HEK293 (cell line): Measurements from ENCODE around the gene RAB11FIP5.
"Not testable (repeated sequence)": the region's sequence is repeated elsewhere in the genome, so short reads cannot be mapped to it uniquely, and the experiment has no call there.

Source experiments
- CTCF ChIA-PET: fragments of 350-600 bp; formaldehyde crosslinking; extraction: SDS; loops from one replicate; lab custom pipeline; 2021; ENCODE audit warnings: antibody characterized with exemption; lab: Yijun Ruan, JAX
- POLR2A ChIA-PET: fragments of 300-600 bp; formaldehyde crosslinking; extraction: SDS; loops from one replicate; lab custom pipeline; 2020; ENCODE audit warnings: antibody characterized with exemption, inconsistent platforms; lab: Yijun Ruan, JAX
- H3K27ac ChIP-seq: fragments of 200-500 bp; sonication (Bioruptor generic); 2 replicates; pipeline ENCODE4 v1.5.1; 2014; ENCODE audit warnings: low read depth, low read length, control low read depth, inconsistent platforms; ENCODE audit errors: extremely low read depth
- H3K36me3 ChIP-seq, 2 experiments: fragments of 200-500 bp in 1 of 2; sonication (Bioruptor generic) in 1 of 2; 1 replicate in 1 of 2; 2 replicates in 1 of 2; pipeline ENCODE4 v1.5.1; 2014 to 2017; ENCODE audit warnings: inconsistent platforms in 2 of 2, low read length in 2 of 2; ENCODE audit not compliant: control insufficient read depth in 2 of 2, insufficient read depth in 1 of 2
- H3K4me1 ChIP-seq: fragments of 200-500 bp; sonication (Bioruptor generic); 2 replicates; pipeline ENCODE4 v1.5.1; 2014; ENCODE audit warnings: mild to moderate bottlenecking, low read length, inconsistent platforms; ENCODE audit not compliant: control insufficient read depth, insufficient read depth
- H3K4me3 ChIP-seq: 2 replicates; pipeline ENCODE4 v1.5.1; 2011; ENCODE audit warnings: low read depth, mild to moderate bottlenecking, control low read depth, low read length, moderate library complexity
- H3K9me3 ChIP-seq: fragments of 200-500 bp; sonication (Bioruptor generic); 2 replicates; pipeline ENCODE4 v1.5.1; 2014; ENCODE audit warnings: low read depth, low read length, inconsistent platforms; ENCODE audit not compliant: control insufficient read depth, insufficient read depth
- ELK4 ChIP-seq: IDR thresholded peaks from 2 replicates; pipeline ENCODE4 v1.6.1; 2011; ENCODE audit warnings: mild to moderate bottlenecking, low read depth, low read length, borderline replicate concordance
- KLF17 ChIP-seq: fragments of 450-650 bp; formaldehyde crosslinking; IDR thresholded peaks from 2 replicates; pipeline ENCODE4 v1.5.1; 2016; ENCODE audit warnings: missing biosample characterization, missing genetic modification characterization
- REPIN1 ChIP-seq: fragments of 450-650 bp; formaldehyde crosslinking; IDR thresholded peaks from 2 replicates; pipeline ENCODE4 v1.5.1; 2017; ENCODE audit warnings: missing biosample characterization, missing genetic modification characterization, low read depth
- SETDB1 ChIP-seq: IDR thresholded peaks from one replicate; pipeline ENCODE4 v1.6.1; 2017; ENCODE audit warnings: mild to moderate bottlenecking, low read length, moderate library complexity, mixed read lengths; ENCODE audit not compliant: insufficient read length
- SP3 ChIP-seq: fragments of 450-650 bp; formaldehyde crosslinking; IDR thresholded peaks from 2 replicates; pipeline ENCODE4 v1.5.1; 2016; ENCODE audit warnings: missing biosample characterization, missing genetic modification characterization
- ZBTB1 ChIP-seq: fragments of 450-650 bp; formaldehyde crosslinking; IDR thresholded peaks from 2 replicates; pipeline ENCODE4 v1.5.1; 2016; ENCODE audit warnings: missing biosample characterization, missing genetic modification characterization
- ZNF16 ChIP-seq: fragments of 450-650 bp; formaldehyde crosslinking; IDR thresholded peaks from 2 replicates; pipeline ENCODE4 v1.5.1; 2016; ENCODE audit warnings: low read depth, missing biosample characterization, missing genetic modification characterization
- ZNF211 ChIP-seq: fragments of 450-650 bp; formaldehyde crosslinking; IDR thresholded peaks from 2 replicates; pipeline ENCODE4 v1.5.1; 2016; ENCODE audit warnings: low read depth, missing biosample characterization, missing genetic modification characterization
- ZNF335 ChIP-seq: fragments of 450-650 bp; formaldehyde crosslinking; conservative IDR thresholded peaks from 2 replicates; pipeline ENCODE4 v1.5.1; 2016; ENCODE audit warnings: missing biosample characterization, missing genetic modification characterization
- ZNF354C ChIP-seq: fragments of 450-650 bp; formaldehyde crosslinking; IDR thresholded peaks from 2 replicates; pipeline ENCODE4 v1.5.1; 2016; ENCODE audit warnings: missing biosample characterization, missing genetic modification characterization, low read depth, borderline replicate concordance
- ZNF433 ChIP-seq: fragments of 450-650 bp; formaldehyde crosslinking; IDR thresholded peaks from 2 replicates; pipeline ENCODE4 v1.5.1; 2016; ENCODE audit warnings: missing biosample characterization, missing genetic modification characterization, low read depth
- ZNF610 ChIP-seq: fragments of 450-650 bp; formaldehyde crosslinking; IDR thresholded peaks from 2 replicates; pipeline ENCODE4 v1.5.1; 2016; ENCODE audit warnings: missing biosample characterization, missing genetic modification characterization, borderline replicate concordance
- ZNF626 ChIP-seq: fragments of 450-650 bp; sonication (Bioruptor Pico); formaldehyde crosslinking; IDR thresholded peaks from 2 replicates; pipeline ENCODE4 v1.5.1; 2018; ENCODE audit warnings: missing biosample characterization, missing genetic modification characterization, inconsistent platforms
- ZNF629 ChIP-seq: fragments of 450-650 bp; formaldehyde crosslinking; IDR thresholded peaks from 2 replicates; pipeline ENCODE4 v1.5.1; 2017; ENCODE audit warnings: missing biosample characterization, missing genetic modification characterization
- ZNF701 ChIP-seq: fragments of 450-650 bp; formaldehyde crosslinking; IDR thresholded peaks from 2 replicates; pipeline ENCODE4 v1.5.1; 2016; ENCODE audit warnings: missing biosample characterization, missing genetic modification characterization
- ZNF76 ChIP-seq: fragments of 450-650 bp; formaldehyde crosslinking; IDR thresholded peaks from 2 replicates; pipeline ENCODE4; 2016; ENCODE audit warnings: low read depth, missing biosample characterization, missing genetic modification characterization, borderline replicate concordance
- ZNF791 ChIP-seq: fragments of 450-650 bp; formaldehyde crosslinking; IDR thresholded peaks from 2 replicates; pipeline ENCODE4 v1.5.1; 2016; ENCODE audit warnings: missing biosample characterization, missing genetic modification characterization
- ZSCAN30 ChIP-seq: fragments of 450-650 bp; IDR thresholded peaks from 2 replicates; pipeline ENCODE4 v1.5.1; 2018; ENCODE audit warnings: missing biosample characterization, mild to moderate bottlenecking, missing genetic modification characterization, moderate library complexity
- TF ChIP-seq, protein P1 (sequence below): fragments of 450-650 bp; formaldehyde crosslinking; IDR thresholded peaks from 2 replicates; pipeline ENCODE4 v1.5.1; 2016; ENCODE audit warnings: missing biosample characterization, missing genetic modification characterization, low read depth
- TF ChIP-seq, protein P2 (sequence below): fragments of 450-650 bp; IDR thresholded peaks from 2 replicates; pipeline ENCODE4 v1.5.1; 2018; ENCODE audit warnings: missing biosample characterization, missing genetic modification characterization
- TF ChIP-seq, protein P3 (sequence below): fragments of 450-650 bp; formaldehyde crosslinking; IDR thresholded peaks from 2 replicates; pipeline ENCODE4; 2016; ENCODE audit warnings: missing biosample characterization, missing genetic modification characterization

Gene RAB11FIP5

DNA sequence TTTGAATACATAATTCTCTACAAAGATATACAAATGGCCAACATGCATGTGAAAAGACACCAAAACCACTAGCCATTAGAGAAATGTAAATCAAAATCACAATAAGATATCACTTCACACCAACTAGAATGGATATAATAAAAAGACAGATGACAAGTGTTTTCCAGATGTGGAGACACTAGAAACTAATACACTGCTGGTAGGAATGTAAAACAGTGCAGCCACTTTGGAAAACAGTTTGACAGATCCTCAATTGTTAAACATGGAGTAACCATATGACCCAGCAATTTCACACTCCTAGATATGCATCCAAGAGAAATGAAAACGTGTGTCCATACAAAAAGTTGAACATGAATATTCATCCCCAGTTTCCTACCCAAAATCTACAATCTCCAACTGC, 9.8 kb upstream of the RAB11FIP5 start:
- no peaks in the 10 kb centered on the region for H3K36me3 ChIP-seq
- POLR2A ChIA-PET, result no interaction called here
- H3K4me1 ChIP-seq, result no peaks in the 10 kb centered on the region

GRCh38 chr2:73119611-73120239, 7.0 kb upstream of the RAB11FIP5 start:
- ChIA-PET POLR2A (interaction anchor here (0.6 kb wide), 1 partner anchor 13 kb away, joined by 6 read pairs; no protein-coding TSS in a partner anchor), CTCF (interaction anchor here (0.6 to 2.1 kb wide), 2 partner anchors 9 to 27 kb away, joined by 3 to 5 read pairs; no protein-coding TSS in a partner anchor)
- not testable (repeated sequence) for H3K9me3 ChIP-seq, H3K4me3 ChIP-seq, H3K4me1 ChIP-seq, H3K27ac ChIP-seq, H3K36me3 ChIP-seq

More for the DNA sequence above, 9.8 kb upstream of the RAB11FIP5 start:
- no peak overlapping the region for H3K4me3 ChIP-seq
- no peak for TF ChIP-seq ZBTB1
- TF ChIP-seq ZNF610, result no peak
- TF ChIP-seq ZNF354C, result no peak
- no peak for TF ChIP-seq ZNF626
- no peak for TF ChIP-seq ZNF76
- no peak for TF ChIP-seq ZSCAN30 (tag by site-specific recombination)
- no peak for TF ChIP-seq ZNF701 (tag by site-specific recombination)
- no peak for TF ChIP-seq ZNF791 (tag by site-specific recombination)
- TF ChIP-seq SP3, result no peak
- no peak for TF ChIP-seq ZNF433 (tag by site-specific recombination)
- TF ChIP-seq REPIN1 (tag by site-specific recombination), result no peak
- no peak for TF ChIP-seq SETDB1
- TF ChIP-seq ZNF629 (tag by site-specific recombination), result no peak
- no peak overlapping the region for H3K27ac ChIP-seq
- CTCF ChIA-PET, result no interaction called here
- no peaks in the 10 kb centered on the region for H3K9me3 ChIP-seq

DNA sequence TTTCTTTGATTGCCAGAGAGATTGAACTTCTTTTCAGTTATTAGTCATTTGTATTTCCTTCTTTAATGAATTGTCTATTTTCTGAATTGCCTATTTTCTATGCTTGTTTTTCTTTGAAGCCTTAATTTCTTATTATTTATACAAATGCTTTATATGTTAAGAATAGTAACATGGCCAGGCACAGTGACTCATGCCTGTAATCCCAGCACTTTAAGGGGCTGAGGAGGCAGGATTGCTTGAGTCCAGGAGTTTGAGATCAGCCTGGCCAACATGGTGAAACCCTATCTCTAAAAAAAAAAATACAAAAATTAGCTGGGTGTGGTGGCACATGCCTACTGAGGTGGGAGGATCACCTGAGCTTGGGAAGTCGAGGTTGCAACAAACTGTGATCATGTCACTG, 4.7 kb upstream of the RAB11FIP5 start:
- no peak for TF ChIP-seq ZNF211 (tag by site-specific recombination)
- 0 out of 2 replicates have a peak, but pooled peaks have one; percentile 14 for TF ChIP-seq ZNF335 (tag by site-specific recombination)
- Histone ChIP-seq H3K27ac (no peak overlapping the region), H3K4me1 (peaks cover 5% of the 10 kb centered on the region; the same call in 1 of the 2 replicates), H3K4me3 (no peak overlapping the region), H3K36me3 (no peaks in the 10 kb centered on the region), H3K9me3 (no peaks in the 10 kb centered on the region)
- CTCF ChIA-PET, result interaction anchor here (0.6 to 1.8 kb wide), 3 partner anchors 32 to 660 kb away, joined by 3 to 5 read pairs (median 3); no protein-coding TSS in a partner anchor
- POLR2A ChIA-PET, result no interaction called here

DNA sequence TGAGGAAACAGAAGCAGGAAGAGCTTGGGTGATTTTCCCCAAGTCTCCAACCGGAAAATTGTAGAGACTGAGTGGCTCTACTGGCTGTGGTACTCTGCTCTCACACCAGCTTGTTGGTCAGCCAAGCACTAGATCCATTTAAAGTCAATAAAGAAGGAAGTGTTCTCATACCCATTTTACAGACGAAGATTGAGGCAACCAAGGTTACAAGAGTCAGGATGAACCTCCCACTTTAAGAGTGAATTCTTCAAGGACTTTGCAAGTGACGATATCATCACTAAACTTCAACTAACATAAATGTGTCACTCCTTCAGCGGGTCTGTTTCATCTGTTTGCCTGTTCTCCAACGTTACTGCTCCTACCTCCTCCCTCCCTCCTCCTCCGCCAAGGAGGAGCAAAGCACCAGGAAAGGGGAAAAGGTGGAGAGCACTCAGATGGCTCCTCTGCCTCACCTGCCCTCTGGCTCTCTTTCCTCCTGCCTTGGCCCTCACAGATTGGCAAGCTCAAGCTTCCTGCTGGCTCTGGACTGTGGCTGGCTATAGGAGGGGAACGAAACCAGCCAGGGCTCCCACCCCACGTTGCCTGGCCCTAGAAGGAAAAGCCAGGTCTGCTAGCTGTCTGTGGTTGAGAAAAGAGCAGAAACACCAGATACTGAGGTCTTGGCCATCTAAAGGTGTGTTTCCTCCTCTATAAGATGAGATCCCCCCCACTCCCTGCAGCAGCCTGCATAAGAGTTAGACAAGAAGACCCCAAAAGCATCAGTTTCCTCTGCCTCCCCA, 3.6 kb upstream of the RAB11FIP5 start:
- POLR2A ChIA-PET, result no interaction called here
- CTCF ChIA-PET, result interaction anchor here (0.6 to 1.8 kb wide), 4 partner anchors 31 to 152 kb away, joined by 3 to 5 read pairs (median 3); no protein-coding TSS in a partner anchor
- Histone ChIP-seq H3K27ac (no peak overlapping the region), H3K36me3 (no peaks in the 10 kb centered on the region), H3K4me3 (no peak overlapping the region), H3K4me1 (peaks cover 5% of the 10 kb centered on the region; the same call in 1 of the 2 replicates), H3K9me3 (no peaks in the 10 kb centered on the region)
- TF ChIP-seq, protein P1, sequence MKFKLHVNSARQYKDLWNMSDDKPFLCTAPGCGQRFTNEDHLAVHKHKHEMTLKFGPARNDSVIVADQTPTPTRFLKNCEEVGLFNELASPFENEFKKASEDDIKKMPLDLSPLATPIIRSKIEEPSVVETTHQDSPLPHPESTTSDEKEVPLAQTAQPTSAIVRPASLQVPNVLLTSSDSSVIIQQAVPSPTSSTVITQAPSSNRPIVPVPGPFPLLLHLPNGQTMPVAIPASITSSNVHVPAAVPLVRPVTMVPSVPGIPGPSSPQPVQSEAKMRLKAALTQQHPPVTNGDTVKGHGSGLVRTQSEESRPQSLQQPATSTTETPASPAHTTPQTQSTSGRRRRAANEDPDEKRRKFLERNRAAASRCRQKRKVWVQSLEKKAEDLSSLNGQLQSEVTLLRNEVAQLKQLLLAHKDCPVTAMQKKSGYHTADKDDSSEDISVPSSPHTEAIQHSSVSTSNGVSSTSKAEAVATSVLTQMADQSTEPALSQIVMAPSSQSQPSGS (tag by site-specific recombination), result no peak
- TF ChIP-seq ZNF16 (tag by site-specific recombination) (no peak), KLF17 (no peak), ELK4 (no peak)
- TF ChIP-seq, protein P2, sequence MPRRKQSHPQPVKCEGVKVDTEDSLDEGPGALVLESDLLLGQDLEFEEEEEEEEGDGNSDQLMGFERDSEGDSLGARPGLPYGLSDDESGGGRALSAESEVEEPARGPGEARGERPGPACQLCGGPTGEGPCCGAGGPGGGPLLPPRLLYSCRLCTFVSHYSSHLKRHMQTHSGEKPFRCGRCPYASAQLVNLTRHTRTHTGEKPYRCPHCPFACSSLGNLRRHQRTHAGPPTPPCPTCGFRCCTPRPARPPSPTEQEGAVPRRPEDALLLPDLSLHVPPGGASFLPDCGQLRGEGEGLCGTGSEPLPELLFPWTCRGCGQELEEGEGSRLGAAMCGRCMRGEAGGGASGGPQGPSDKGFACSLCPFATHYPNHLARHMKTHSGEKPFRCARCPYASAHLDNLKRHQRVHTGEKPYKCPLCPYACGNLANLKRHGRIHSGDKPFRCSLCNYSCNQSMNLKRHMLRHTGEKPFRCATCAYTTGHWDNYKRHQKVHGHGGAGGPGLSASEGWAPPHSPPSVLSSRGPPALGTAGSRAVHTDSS (tag by site-specific recombination), result no peak
- TF ChIP-seq, protein P3, sequence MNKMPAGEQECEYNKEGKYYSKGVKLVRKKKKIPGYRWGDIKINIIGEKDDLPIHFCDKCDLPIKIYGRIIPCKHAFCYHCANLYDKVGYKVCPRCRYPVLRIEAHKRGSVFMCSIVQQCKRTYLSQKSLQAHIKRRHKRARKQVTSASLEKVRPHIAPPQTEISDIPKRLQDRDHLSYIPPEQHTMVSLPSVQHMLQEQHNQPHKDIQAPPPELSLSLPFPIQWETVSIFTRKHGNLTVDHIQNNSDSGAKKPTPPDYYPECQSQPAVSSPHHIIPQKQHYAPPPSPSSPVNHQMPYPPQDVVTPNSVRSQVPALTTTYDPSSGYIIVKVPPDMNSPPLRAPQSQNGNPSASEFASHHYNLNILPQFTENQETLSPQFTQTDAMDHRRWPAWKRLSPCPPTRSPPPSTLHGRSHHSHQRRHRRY, result no peak
